ENCODE measurements around the gene LTBP1.

LTBP1 gene

DNA sequence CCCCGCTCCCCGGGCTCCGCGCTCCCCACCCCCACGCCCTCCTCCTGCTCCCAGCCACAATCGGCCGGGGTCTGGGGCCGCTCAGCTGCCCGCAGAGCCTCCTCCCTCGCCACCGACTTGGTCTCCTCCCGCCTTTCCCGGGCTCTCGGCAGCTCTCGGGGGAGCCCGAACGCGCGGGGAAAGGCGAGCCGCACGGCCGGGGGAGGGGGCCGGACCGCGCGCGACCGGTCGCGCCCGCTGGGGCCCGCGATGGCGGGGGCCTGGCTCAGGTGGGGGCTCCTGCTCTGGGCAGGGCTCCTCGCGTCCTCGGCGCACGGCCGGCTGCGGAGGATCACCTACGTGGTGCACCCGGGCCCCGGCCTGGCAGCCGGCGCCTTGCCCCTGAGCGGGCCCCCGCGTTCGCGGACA lies 327 bp downstream of the LTBP1 start:
- Histone ChIP-seq H3K4me3 (IDR thresholded peaks at IDR 0.05; ENCODE audit: insufficient read depth, low read depth, low read length) (peak overlapping the region; percentile 85), H3K79me2 (ENCODE audit: insufficient read depth, low read depth) (no peaks in the 10 kb centered on the region), H3K9ac (peak overlapping the region; percentile 57), H3K27me3 (ENCODE audit: insufficient read depth, low read depth) (no peaks in the 10 kb centered on the region), H3K4me1 (ENCODE audit: low read depth, poor library complexity, severe bottlenecking) (peaks cover 39% of the 10 kb centered on the region), H3K4me2 (peak overlapping the region; percentile 47), H2AFZ (ENCODE audit: low read depth) (peak overlapping the region; percentile 89), H3K36me3 (ENCODE audit: insufficient read depth) (no peaks in the 10 kb centered on the region), H3K27ac (peak overlapping the region; percentile 29; the same call in 1 of the 2 replicates), H4K20me1 (ENCODE audit: insufficient read depth) (no peaks in the 10 kb centered on the region)
- TF ChIP-seq, protein P1, sequence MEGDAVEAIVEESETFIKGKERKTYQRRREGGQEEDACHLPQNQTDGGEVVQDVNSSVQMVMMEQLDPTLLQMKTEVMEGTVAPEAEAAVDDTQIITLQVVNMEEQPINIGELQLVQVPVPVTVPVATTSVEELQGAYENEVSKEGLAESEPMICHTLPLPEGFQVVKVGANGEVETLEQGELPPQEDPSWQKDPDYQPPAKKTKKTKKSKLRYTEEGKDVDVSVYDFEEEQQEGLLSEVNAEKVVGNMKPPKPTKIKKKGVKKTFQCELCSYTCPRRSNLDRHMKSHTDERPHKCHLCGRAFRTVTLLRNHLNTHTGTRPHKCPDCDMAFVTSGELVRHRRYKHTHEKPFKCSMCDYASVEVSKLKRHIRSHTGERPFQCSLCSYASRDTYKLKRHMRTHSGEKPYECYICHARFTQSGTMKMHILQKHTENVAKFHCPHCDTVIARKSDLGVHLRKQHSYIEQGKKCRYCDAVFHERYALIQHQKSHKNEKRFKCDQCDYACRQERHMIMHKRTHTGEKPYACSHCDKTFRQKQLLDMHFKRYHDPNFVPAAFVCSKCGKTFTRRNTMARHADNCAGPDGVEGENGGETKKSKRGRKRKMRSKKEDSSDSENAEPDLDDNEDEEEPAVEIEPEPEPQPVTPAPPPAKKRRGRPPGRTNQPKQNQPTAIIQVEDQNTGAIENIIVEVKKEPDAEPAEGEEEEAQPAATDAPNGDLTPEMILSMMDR (conservative IDR thresholded peaks at IDR 0.05; ENCODE audit: low read depth, low read length) = no peak

DNA sequence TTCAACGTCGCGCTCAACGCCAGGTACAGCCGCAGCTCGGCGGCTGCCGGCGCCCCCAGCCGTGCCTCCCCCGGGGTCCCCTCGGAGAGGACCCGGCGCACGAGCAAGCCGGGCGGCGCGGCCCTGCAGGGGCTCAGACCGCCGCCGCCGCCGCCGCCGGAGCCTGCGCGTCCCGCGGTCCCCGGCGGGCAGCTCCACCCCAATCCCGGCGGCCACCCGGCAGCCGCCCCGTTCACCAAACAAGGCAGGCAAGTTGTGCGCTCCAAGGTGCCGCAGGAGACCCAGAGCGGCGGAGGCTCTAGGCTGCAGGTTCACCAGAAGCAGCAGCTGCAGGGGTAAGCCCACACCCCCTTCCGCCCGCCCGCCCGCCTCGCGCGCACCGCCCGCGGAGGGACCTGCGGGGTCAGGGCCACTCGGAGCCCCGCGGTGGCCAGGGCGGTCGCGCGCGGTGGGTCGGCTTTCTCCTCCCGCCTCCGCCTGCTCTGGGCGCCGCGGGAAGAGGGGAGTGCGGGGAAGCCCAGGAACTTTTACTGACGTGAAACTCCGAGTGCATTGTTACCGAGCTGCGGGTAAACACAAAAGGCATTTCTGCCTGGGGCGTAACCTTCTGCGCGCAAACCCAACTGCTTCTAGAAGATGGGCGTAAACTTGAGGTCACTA lies 861 bp downstream of the LTBP1 start:
- Histone ChIP-seq H4K20me1 (ENCODE audit: insufficient read depth) (no peaks in the 10 kb centered on the region), H3K4me2 (peak overlapping the region; percentile 79), H2AFZ (ENCODE audit: low read depth) (peak overlapping the region; percentile 89), H3K9ac (peak overlapping the region; percentile 57), H3K4me1 (ENCODE audit: low read depth, poor library complexity, severe bottlenecking) (peaks cover 36% of the 10 kb centered on the region), H3K27me3 (ENCODE audit: insufficient read depth, low read depth) (no peaks in the 10 kb centered on the region), H3K36me3 (ENCODE audit: insufficient read depth) (no peaks in the 10 kb centered on the region), H3K27ac (peak overlapping the region; percentile 14), H3K79me2 (ENCODE audit: insufficient read depth, low read depth) (no peaks in the 10 kb centered on the region), H3K4me3 (IDR thresholded peaks at IDR 0.05; ENCODE audit: insufficient read depth, low read depth, low read length) (peak overlapping the region; percentile 85)
- TF ChIP-seq, protein P1 (conservative IDR thresholded peaks at IDR 0.05; ENCODE audit: low read depth, low read length) = no peak

DNA sequence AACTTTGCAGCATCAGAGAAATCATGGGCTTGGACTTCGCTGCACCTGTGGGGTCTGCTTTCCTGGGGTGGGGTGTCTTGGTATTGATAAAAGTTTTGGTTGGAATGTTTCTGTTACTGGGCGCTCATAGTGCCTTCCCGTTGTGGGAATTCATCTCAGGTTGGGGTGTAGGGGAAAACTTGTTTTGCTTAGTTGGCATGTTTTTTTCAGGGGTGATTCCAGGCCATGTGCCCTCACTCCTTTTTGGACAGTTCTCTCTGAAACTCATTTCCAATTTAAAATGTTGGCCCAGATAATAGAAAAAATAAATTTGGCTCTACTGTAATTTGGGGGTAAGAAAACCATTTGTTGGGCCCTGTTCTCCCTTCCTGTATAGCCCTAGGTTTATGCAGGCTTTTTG lies 1.5 kb downstream of the LTBP1 start:
- peak overlapping the region; percentile 57; the same call in 1 of the 2 replicates for H3K9ac ChIP-seq
- no peaks in the 10 kb centered on the region for H4K20me1 ChIP-seq (ENCODE audit: insufficient read depth)
- peak overlapping the region; percentile 79 for H3K4me2 ChIP-seq
- no peaks in the 10 kb centered on the region for H3K79me2 ChIP-seq (ENCODE audit: insufficient read depth, low read depth)
- no peaks in the 10 kb centered on the region for H3K27me3 ChIP-seq (ENCODE audit: insufficient read depth, low read depth)
- H3K4me3 ChIP-seq (IDR thresholded peaks at IDR 0.05; ENCODE audit: insufficient read depth, low read depth, low read length) = peak overlapping the region; percentile 85
- no peaks in the 10 kb centered on the region for H3K36me3 ChIP-seq (ENCODE audit: insufficient read depth)
- H2AFZ ChIP-seq (ENCODE audit: low read depth) = peak overlapping the region; percentile 89; the same call in 1 of the 2 replicates
- no peak overlapping the region; the same call in 1 of the 2 replicates for H3K27ac ChIP-seq
- peaks cover 29% of the 10 kb centered on the region for H3K4me1 ChIP-seq (ENCODE audit: low read depth, poor library complexity, severe bottlenecking)
- TF ChIP-seq, protein P1 (conservative IDR thresholded peaks at IDR 0.05; ENCODE audit: low read depth, low read length) = no peak

DNA sequence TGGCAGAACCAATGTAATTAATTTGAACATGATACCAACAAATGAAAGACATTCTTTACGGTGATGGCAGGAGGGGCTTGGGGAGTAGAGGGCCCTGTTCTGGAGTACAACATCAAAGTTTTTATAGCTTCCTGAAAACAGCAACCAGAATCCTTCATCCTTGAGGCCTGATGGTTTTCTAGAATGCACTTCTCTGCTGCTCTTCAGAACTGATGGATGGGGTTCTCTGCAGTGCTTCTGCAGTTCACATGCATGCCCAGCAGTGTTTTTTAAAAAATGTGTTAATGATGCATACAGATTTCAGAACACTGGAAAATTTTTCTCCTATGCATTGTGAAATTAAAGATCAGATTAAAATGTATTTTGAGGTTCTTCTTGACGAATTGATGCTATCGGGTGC lies 2.5 kb downstream of the LTBP1 start:
- Histone ChIP-seq H3K79me2 (ENCODE audit: insufficient read depth, low read depth) (no peaks in the 10 kb centered on the region), H3K4me1 (ENCODE audit: low read depth, poor library complexity, severe bottlenecking) (peaks cover 21% of the 10 kb centered on the region), H2AFZ (ENCODE audit: low read depth) (no peak overlapping the region), H3K36me3 (ENCODE audit: insufficient read depth) (no peaks in the 10 kb centered on the region), H3K27me3 (ENCODE audit: insufficient read depth, low read depth) (no peaks in the 10 kb centered on the region), H4K20me1 (ENCODE audit: insufficient read depth) (no peaks in the 10 kb centered on the region), H3K9ac (no peak overlapping the region), H3K4me2 (no peak overlapping the region), H3K27ac (no peak overlapping the region), H3K4me3 (IDR thresholded peaks at IDR 0.05; ENCODE audit: insufficient read depth, low read depth, low read length) (no peak overlapping the region)
- TF ChIP-seq, protein P1 (conservative IDR thresholded peaks at IDR 0.05; ENCODE audit: low read depth, low read length) = no peak

Measured in KMS-11 (cell line).